CD4-positive, alpha-beta T cell treated with Interleukin-6 for 4 hours (primary cell): ENCODE data around the gene CYP2R1.

Experiments
- DNase-seq: peaks from one replicate; pipeline ENCODE4 v3.0.0-alpha.2; 2020; ENCODE audit warnings: mixed read lengths

The CYP2R1 gene

GRCh38 chr11:14892036-14892556, at the start of gene CYP2R1:
CYP2R1 (minus strand) TSS chr11:14892231; CDS start chr11:14892205, 26 bp downstream.
- peak; percentile 91 for DNase-seq

GRCh38 chr11:14938936-14939335, 46.9 kb upstream of the CYP2R1 start:
- DNase-seq, result no peak

GRCh38 chr11:14934641-14935351, 42.8 kb upstream of the CYP2R1 start:
- no peak for DNase-seq

- DNase-seq, result no peak
Observed at GRCh38 chr11:14932447-14932846, 40.4 kb upstream of the CYP2R1 start.

- DNase-seq, result no peak
Observed at GRCh38 chr11:14930369-14930768, 38.3 kb upstream of the CYP2R1 start.

GRCh38 chr11:14927146-14927545, 35.1 kb upstream of the CYP2R1 start:
- DNase-seq, result no peak

- DNase-seq, result no peak
Observed at GRCh38 chr11:14924318-14924717, 32.3 kb upstream of the CYP2R1 start.

- no peak for DNase-seq
Observed at GRCh38 chr11:14916403-14916802, 24.4 kb upstream of the CYP2R1 start.

GRCh38 chr11:14914536-14914935, 22.5 kb upstream of the CYP2R1 start:
- no peak for DNase-seq

- DNase-seq, result peak; percentile 56
Observed at GRCh38 chr11:14908214-14908880, 16.3 kb upstream of the CYP2R1 start.

- peak; percentile 92 for DNase-seq
Observed at GRCh38 chr11:14907411-14908213, 15.6 kb upstream of the CYP2R1 start.

- DNase-seq, result no peak
Observed at GRCh38 chr11:14906993-14907392, 15.0 kb upstream of the CYP2R1 start.

- DNase-seq, result no peak
Observed at GRCh38 chr11:14906578-14906977, 14.5 kb upstream of the CYP2R1 start.

- DNase-seq, result peak; percentile 77
Observed at GRCh38 chr11:14905104-14906033, 13.3 kb upstream of the CYP2R1 start.

GRCh38 chr11:14904745-14905103, 12.7 kb upstream of the CYP2R1 start:
- peak; percentile 86 for DNase-seq

GRCh38 chr11:14902650-14903350, 10.8 kb upstream of the CYP2R1 start:
- DNase-seq, result no peak

GRCh38 chr11:14898906-14899305, 6.9 kb upstream of the CYP2R1 start:
- no peak for DNase-seq

- DNase-seq, result no peak
Observed at GRCh38 chr11:14898355-14898754, 6.3 kb upstream of the CYP2R1 start.

GRCh38 chr11:14894657-14895598, 2.9 kb upstream of the CYP2R1 start:
- no peak for DNase-seq

- no peak for DNase-seq
Observed at GRCh38 chr11:14892577-14892976, 546 bp upstream of the CYP2R1 start.
